Activated CD4-positive, alpha-beta T cell treated with anti-CD3 and anti-CD28 coated beads, Interleukin-2, amount 50 U/mL, for 1 hour (primary cell): ENCODE measurements around the gene MRPL12.

Experiments used
- DNase-seq: peaks from one replicate; pipeline ENCODE4 v3.0.0-alpha.2; 2020

The MRPL12 gene

GRCh38 chr17:81741594-81742452, 38.7 kb downstream of the MRPL12 start:
- no peak for DNase-seq
